SK-N-MC (cell line): ENCODE measurements around the gene KLHL29.

Source experiments
- DNase-seq: peaks from one replicate; pipeline ENCODE4 v3.0.0-alpha.2; 2011; ENCODE audit warnings: low read depth, low spot score
- H3K27ac ChIP-seq: fragments of 200-600 bp; sonication (generic); 2 replicates; pipeline ENCODE4 v1.5.1; 2016; ENCODE audit warnings: mixed run types
- H3K36me3 ChIP-seq: fragments of 200-600 bp; sonication (generic); 2 replicates; pipeline ENCODE4 v1.6.1; 2017; ENCODE audit warnings: antibody characterized with exemption, low read length, mixed read lengths; ENCODE audit not compliant: insufficient read depth
- H3K4me3 ChIP-seq: fragments of 200-600 bp; sonication (generic); 2 replicates; pipeline ENCODE4 v1.5.1; 2016
- H3K9ac ChIP-seq: fragments of 200-600 bp; sonication (generic); 2 replicates; pipeline ENCODE4 v1.8.0; 2017; ENCODE audit warnings: mixed run types, mixed read lengths; ENCODE audit not compliant: insufficient read length
- H3K9me3 ChIP-seq: fragments of 200-600 bp; sonication (generic); 2 replicates; pipeline ENCODE4 v1.6.1; 2017; ENCODE audit warnings: low read depth, mild to moderate bottlenecking, antibody characterized with exemption, low read length, moderate library complexity, mixed read lengths
- EZH2 ChIP-seq: fragments of 200-600 bp; sonication (generic); IDR thresholded peaks from one replicate; pipeline ENCODE4 v1.6.1; 2017; ENCODE audit warnings: antibody characterized with exemption
- FOXP2 ChIP-seq: optimal IDR thresholded peaks from 2 replicates; pipeline ENCODE3; 2011; ENCODE audit warnings: mild to moderate bottlenecking, moderate library complexity; ENCODE audit not compliant: insufficient read depth; ENCODE audit errors: extremely low read length, control extremely low read depth
- POLR2AphosphoS5 ChIP-seq: IDR thresholded peaks from 2 replicates; pipeline ENCODE4 v1.6.1; 2012; ENCODE audit warnings: mild to moderate bottlenecking, low read depth, low read length, borderline replicate concordance

KLHL29 gene

DNA sequence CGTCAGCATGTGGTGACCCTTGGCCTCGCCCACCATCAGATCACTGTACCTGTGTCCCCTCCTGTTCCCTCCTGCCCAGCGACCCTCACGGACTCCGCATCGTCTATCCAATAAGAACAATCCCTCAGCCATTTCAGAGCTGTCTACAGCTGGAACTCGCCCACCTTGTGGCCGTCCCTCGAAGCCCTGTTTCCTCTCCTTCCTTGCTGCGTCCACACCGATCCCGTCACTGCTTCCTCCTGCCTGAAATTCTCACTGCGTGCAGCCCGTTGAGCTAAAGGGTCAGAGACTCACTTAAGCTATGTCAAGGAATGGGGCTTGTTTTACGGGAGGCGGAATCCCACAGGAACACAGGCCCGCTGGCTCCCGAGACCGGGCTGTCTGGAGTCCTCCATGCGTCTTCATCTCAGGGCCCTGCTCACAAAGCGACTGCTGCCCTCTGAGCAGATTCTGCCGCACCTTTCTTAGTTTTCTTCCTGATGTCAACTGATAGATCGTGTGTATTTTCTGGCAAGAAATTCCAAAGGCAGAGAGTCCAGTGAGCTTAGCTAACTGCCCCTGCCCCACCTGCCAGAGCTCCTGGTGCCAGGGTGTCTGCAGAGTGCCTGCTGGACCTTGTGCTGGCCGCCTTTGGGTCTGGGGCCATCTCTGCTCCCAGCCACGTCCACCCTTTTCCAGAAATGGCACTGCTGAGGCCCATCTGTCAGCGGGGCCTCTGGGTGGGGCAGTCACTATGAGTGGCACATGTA lies 35.3 kb downstream of the KLHL29 start:
- Histone ChIP-seq H3K27ac (no peak overlapping the region), H3K9ac (no peak overlapping the region), H3K4me3 (no peak overlapping the region), H3K9me3 (no peaks in the 10 kb centered on the region), H3K36me3 (no peaks in the 10 kb centered on the region)
- DNase-seq, result no peak
- TF ChIP-seq EZH2 (no peak), FOXP2 (no peak), POLR2AphosphoS5 (no peak)

DNA sequence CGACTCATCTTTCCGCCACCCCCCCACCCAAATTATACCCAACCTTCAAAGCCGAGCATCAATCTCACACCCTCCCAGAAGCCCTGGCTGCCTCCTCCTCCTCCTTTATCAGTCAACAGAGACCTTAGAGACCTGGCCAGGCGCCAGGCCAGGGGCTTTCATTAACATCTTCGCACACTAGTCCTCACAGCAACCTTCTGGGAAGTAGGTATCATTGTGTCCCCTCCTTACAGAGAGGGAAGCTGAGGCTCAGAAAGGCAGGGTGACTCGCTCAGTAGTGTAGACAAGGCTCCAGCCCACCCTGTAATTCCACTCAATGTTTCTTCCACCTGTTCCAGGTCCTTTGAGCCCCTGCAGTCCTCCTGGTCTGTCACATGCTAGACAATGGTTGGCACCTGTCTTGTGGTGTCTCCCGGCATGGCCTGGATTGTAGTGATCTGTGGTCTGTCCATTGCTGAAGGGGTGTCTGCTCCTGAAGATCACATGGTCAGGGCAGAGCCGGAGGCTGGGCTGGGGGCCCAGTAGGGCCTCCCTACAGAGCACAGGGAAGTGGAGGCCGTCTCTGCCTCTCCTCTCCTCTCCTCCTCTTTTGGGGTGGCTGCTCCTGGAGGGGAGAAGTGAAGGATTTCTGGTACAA lies 36.0 kb downstream of the KLHL29 start:
- DNase-seq, result no peak
- Histone ChIP-seq H3K36me3 (no peaks in the 10 kb centered on the region), H3K9ac (no peak overlapping the region), H3K9me3 (no peaks in the 10 kb centered on the region), H3K27ac (no peak overlapping the region), H3K4me3 (no peak overlapping the region)
- no peak for TF ChIP-seq FOXP2
- TF ChIP-seq EZH2, result no peak
- TF ChIP-seq POLR2AphosphoS5, result no peak

GRCh38 chr2:23422089-23423061 lies 37.4 kb downstream of the KLHL29 start:
- Histone ChIP-seq H3K9me3 (no peaks in the 10 kb centered on the region), H3K36me3 (no peaks in the 10 kb centered on the region), H3K4me3 (no peak overlapping the region), H3K27ac (peak overlapping the region; percentile 95; the same call in 1 of the 2 replicates), H3K9ac (no peak overlapping the region)
- TF ChIP-seq FOXP2 (no peak), POLR2AphosphoS5 (no peak; the same call in 1 of the 2 replicates), EZH2 (no peak)
- no peak for DNase-seq

GRCh38 chr2:23423062-23423872 lies 38.3 kb downstream of the KLHL29 start:
- Histone ChIP-seq H3K9ac (peak overlapping the region; percentile 31), H3K36me3 (no peaks in the 10 kb centered on the region), H3K27ac (peak overlapping the region; percentile 95), H3K4me3 (peak overlapping the region; percentile 60), H3K9me3 (no peaks in the 10 kb centered on the region)
- TF ChIP-seq FOXP2, result no peak
- no peak for TF ChIP-seq POLR2AphosphoS5
- TF ChIP-seq EZH2, result no peak
- DNase-seq, result no peak

- peak overlapping the region; percentile 95 for H3K27ac ChIP-seq
- H3K9me3 ChIP-seq, result no peaks in the 10 kb centered on the region
- peak overlapping the region; percentile 60 for H3K4me3 ChIP-seq
- no peaks in the 10 kb centered on the region for H3K36me3 ChIP-seq
- peak overlapping the region; percentile 31 for H3K9ac ChIP-seq
- TF ChIP-seq FOXP2, result peak; percentile 43
- TF ChIP-seq POLR2AphosphoS5, result peak; percentile 57; the same call in 1 of the 2 replicates
- no peak for TF ChIP-seq EZH2
- DNase-seq, result peak; percentile 84
Measured at GRCh38 chr2:23423873-23424680, 39.1 kb downstream of the KLHL29 start.

DNA sequence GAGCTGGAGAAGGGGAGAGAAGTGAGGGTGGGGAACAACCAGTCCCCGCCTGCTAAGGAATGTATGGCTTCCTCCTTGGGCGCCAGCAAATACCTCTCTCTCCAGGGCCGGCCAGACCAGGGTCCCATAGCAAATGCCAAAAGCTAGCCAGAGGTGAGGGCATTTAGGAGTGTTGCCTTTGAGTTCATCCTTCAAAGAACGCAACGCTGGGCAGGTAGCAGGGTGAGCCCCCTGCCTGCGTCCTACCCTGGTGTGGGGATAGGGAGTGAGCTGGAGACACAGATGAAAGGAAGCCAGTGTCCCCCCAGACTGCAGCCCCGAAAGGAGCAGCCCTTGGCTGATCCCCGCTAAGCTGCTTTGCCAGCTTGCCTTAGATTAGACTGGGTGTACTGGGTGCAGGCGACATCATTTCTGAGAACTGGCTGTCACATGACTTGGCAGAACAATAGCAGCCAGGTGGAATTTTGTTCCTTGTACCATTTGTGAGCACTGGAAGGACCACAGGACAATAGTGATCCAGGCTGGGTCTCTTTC lies 40.4 kb downstream of the KLHL29 start:
- H3K9ac ChIP-seq, result peak overlapping the region; percentile 38
- no peaks in the 10 kb centered on the region for H3K9me3 ChIP-seq
- peak overlapping the region; percentile 95; the same call in 1 of the 2 replicates for H3K27ac ChIP-seq
- no peak overlapping the region for H3K4me3 ChIP-seq
- no peaks in the 10 kb centered on the region for H3K36me3 ChIP-seq
- TF ChIP-seq EZH2 (no peak), FOXP2 (no peak), POLR2AphosphoS5 (no peak)
- no peak for DNase-seq

DNA sequence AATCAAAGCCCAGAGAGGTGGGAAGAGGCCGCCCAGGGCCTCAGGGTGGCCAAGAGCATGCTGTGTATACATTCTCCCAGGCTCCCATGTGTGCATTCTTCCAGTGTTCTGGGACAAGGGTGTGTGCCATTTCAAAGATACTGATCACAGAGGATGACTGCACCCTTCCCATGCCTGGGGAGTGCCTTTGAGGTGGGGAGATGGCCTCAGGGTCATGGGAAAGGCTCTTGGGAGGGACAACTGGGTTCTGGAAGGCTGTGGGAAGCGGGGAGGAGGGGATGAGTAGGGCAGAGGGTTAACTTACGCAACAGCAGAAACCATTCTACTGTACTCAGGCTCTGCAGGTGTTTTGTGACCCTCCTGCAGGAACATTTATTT lies 40.9 kb downstream of the KLHL29 start:
- Histone ChIP-seq H3K27ac (no peak overlapping the region), H3K36me3 (no peaks in the 10 kb centered on the region), H3K9ac (no peak overlapping the region), H3K4me3 (no peak overlapping the region), H3K9me3 (no peaks in the 10 kb centered on the region)
- no peak for DNase-seq
- TF ChIP-seq EZH2, result no peak
- no peak for TF ChIP-seq FOXP2
- TF ChIP-seq POLR2AphosphoS5, result no peak
